K562 (cell line): ENCODE data around the gene ATXN1. TPM values are rescaled to one million over a fixed set of nuclear protein-coding genes. Genes with fewer than 3 reads are reported as not detected.
A peak's percentile ranks its signal among the peaks of the same experiment; 100 is the strongest.

Experiments used
- ATAC-seq: fragments of 200-7000 bp; cut with Tn5 transposase; 3 replicates; pipeline ENCODE4 v1.9.1; 2020; ENCODE audit warnings: moderate library complexity
- BruUV-seq: library from RNA; stranded (reverse); fragments of 400-500 nt; replicated peaks from 2 replicates; lab custom pipeline; 2021; lab: Mats Ljungman, UMichigan
- CTCF ChIA-PET: fragments of 300-600 bp; formaldehyde crosslinking; extraction: SDS; loops from one replicate; lab custom pipeline; 2021; ENCODE audit warnings: low intra/inter-chr PET ratio; lab: Yijun Ruan, JAX
- POLR2A ChIA-PET: fragments of 300-600, 350-650 bp; sonication (Branson Sonifier 250); formaldehyde crosslinking; extraction: SDS; loops from one replicate; lab custom pipeline; 2021; ENCODE audit warnings: antibody characterized with exemption, inconsistent platforms; lab: Yijun Ruan, JAX
- DNase-seq, 4 experiments: peaks; one replicate each; pipeline versions ENCODE4 v3.0.0 to v3.0.0-alpha.2; 2011 to 2018; ENCODE audit warnings: low spot score in 3 of 4, mixed read lengths in 3 of 4; ENCODE audit errors: extremely low read depth in 1 of 4
- FAIRE-seq: peaks from 2 replicates; lab custom pipeline; 2011; peaks lifted over from hg19 to GRCh38; lab: Jason Lieb, UNC
- H2AFZ ChIP-seq: 2 replicates; pipeline ENCODE4 v1.6.0; 2011; ENCODE audit warnings: low read depth, low read length, control low read depth, inconsistent platforms
- H3K27ac ChIP-seq: fragments of 200-600 bp; 3 replicates; pipeline ENCODE4 v1.8.0; 2011; ENCODE audit warnings: low read depth, mild to moderate bottlenecking, control low read depth, inconsistent platforms, low read length, moderate library complexity, mixed read lengths; ENCODE audit errors: extremely low read depth
- H3K27me3 ChIP-seq, 2 experiments: fragments of 300-600 bp in 1 of 2; 2 replicates in 1 of 2; 3 replicates in 1 of 2; pipeline versions ENCODE4 v1.6.0 to v1.8.0; 2011; ENCODE audit warnings: inconsistent platforms in 2 of 2, low read length in 2 of 2, mild to moderate bottlenecking in 1 of 2, mixed read lengths in 1 of 2, moderate library complexity in 1 of 2; ENCODE audit not compliant: control insufficient read depth in 2 of 2, insufficient read depth in 2 of 2
- H3K36me3 ChIP-seq: fragments of 300-600 bp; 3 replicates; pipeline ENCODE4 v1.8.0; 2011; ENCODE audit warnings: mild to moderate bottlenecking, low read length, inconsistent platforms; ENCODE audit not compliant: control insufficient read depth, insufficient read depth
- H3K4me1 ChIP-seq, 2 experiments: fragments of 200-600 bp in 1 of 2; replicated peaks in 1 of 2; 2 replicates in 1 of 2; 3 replicates in 1 of 2; pipeline versions ENCODE4 v1.5.1 to v1.8.0; 2011; ENCODE audit warnings: inconsistent platforms in 2 of 2, low read length in 2 of 2, mild to moderate bottlenecking in 1 of 2, mixed read lengths in 1 of 2, moderate library complexity in 1 of 2; ENCODE audit not compliant: control insufficient read depth in 2 of 2, insufficient read depth in 2 of 2
- H3K4me2 ChIP-seq: 2 replicates; pipeline ENCODE4 v1.6.1; 2011; ENCODE audit warnings: low read length, control low read depth, inconsistent platforms, mixed read lengths; ENCODE audit not compliant: insufficient read depth
- H3K4me3 ChIP-seq: fragments of 200-600 bp; sonication (generic), shearing (Covaris generic); 2 replicates; pipeline ENCODE4 v1.5.1; 2016; ENCODE audit warnings: control low read depth, inconsistent platforms
- H3K79me2 ChIP-seq: fragments of 200-600 bp; 3 replicates; pipeline ENCODE4 v1.8.0; 2011; ENCODE audit warnings: low read length, inconsistent platforms; ENCODE audit not compliant: control insufficient read depth, insufficient read depth
- H3K9ac ChIP-seq, 2 experiments: 2 replicates each; pipeline versions ENCODE4 v1.6.0 to v1.6.1; 2011; ENCODE audit warnings: low read depth in 2 of 2, low read length in 2 of 2, control low read depth in 1 of 2, inconsistent platforms in 1 of 2, mild to moderate bottlenecking in 1 of 2, mixed read lengths in 1 of 2; ENCODE audit not compliant: insufficient read depth in 1 of 2
- H3K9me1 ChIP-seq: one replicate; pipeline ENCODE4 v1.6.0; 2011; ENCODE audit warnings: inconsistent platforms, mild to moderate bottlenecking, low read length, moderate library complexity; ENCODE audit not compliant: control insufficient read depth, insufficient read depth
- H3K9me3 ChIP-seq: replicated peaks from 2 replicates; pipeline ENCODE4 v1.5.1; 2011; ENCODE audit warnings: low read depth, low read length, inconsistent platforms; ENCODE audit not compliant: control insufficient read depth, insufficient read depth
- H4K20me1 ChIP-seq: replicated peaks from 2 replicates; pipeline ENCODE4 v1.6.1; 2011; ENCODE audit warnings: low read length, inconsistent platforms, mixed read lengths; ENCODE audit not compliant: control insufficient read depth, insufficient read depth
- CTBP1 ChIP-seq: fragments of 450-650 bp; IDR thresholded peaks from 2 replicates; pipeline ENCODE4 v1.6.1; 2016; ENCODE audit warnings: borderline replicate concordance
- KDM4B ChIP-seq, 2 experiments: fragments of 450-650 bp in 1 of 2; sonication (generic) in 1 of 2; IDR thresholded peaks; 2 replicates each; pipeline ENCODE4 v1.6.1; 2016 to 2017; ENCODE audit warnings: borderline replicate concordance in 2 of 2, antibody characterized with exemption in 1 of 2, low read depth in 1 of 2, mild to moderate bottlenecking in 1 of 2
- MBD2 ChIP-seq: sonication (generic); IDR thresholded peaks from 2 replicates; pipeline ENCODE4 v1.6.1; 2016; ENCODE audit warnings: low read depth, borderline replicate concordance
- NFIC ChIP-seq: fragments of 450-650 bp; IDR thresholded peaks from 2 replicates; pipeline ENCODE4 v1.6.1; 2017; ENCODE audit warnings: mild to moderate bottlenecking, inconsistent platforms
- RNF2 ChIP-seq: sonication (generic); IDR thresholded peaks from 2 replicates; pipeline ENCODE4 v1.6.1; 2016
- ZNF165 ChIP-seq: fragments of 250-450 bp; sonication (Bioruptor Pico); IDR thresholded peaks from 2 replicates; pipeline ENCODE4 v1.4.0; 2020; ENCODE audit warnings: borderline replicate concordance
- WGBS: fragments of 100-300 bp; shearing (Covaris generic); methylation state at CpG from one replicate; pipeline ENCODE4 v1.1.6; 2016; ENCODE audit warnings: low coverage, mixed read lengths; ENCODE audit not compliant: insufficient coverage; ENCODE audit errors: missing lambda C conversion rate; 5-methylcytosine and 5-hydroxymethylcytosine counted together
- in situ Hi-C: fragments of 300-500 bp; cut with MboI; formaldehyde crosslinking; loops from 4 replicates; pipeline ENCODE4 v1.15.0; 2018; ENCODE audit warnings: inconsistent platforms, mixed read lengths
- intact Hi-C: fragments of 100-400 bp; cut with micrococcal nuclease; formaldehyde crosslinking; loops from 2 replicates; pipeline ENCODE4 v1.14.2; 2022
- polyA plus RNA-seq, 8 experiments: library from polyadenylated mRNA; depleted of rRNA in 4 of 8; stranded (reverse) in 5 of 8; unstranded in 3 of 8; fragments of >200 nt; fragmentation: Nextera tagmentation in 2 of 8; fragmentation: Illumina TruSeq in 1 of 8; extraction: Ambion mirVana in 2 of 8; extraction: Trizol in 1 of 8; gene quantifications; 2 replicates each; pipeline versions ENCODE4 v1.2.1 to v1.2.3, GENCODE V29; 2011 to 2014; ENCODE audit warnings: inconsistent platforms in 1 of 8, missing spikeins in 1 of 8
- total RNA-seq, 7 experiments: library from RNA; depleted of rRNA in 6 of 7; stranded (reverse); fragments of >200 nt in 6 of 7; fragmentation: Illumina TruSeq in 2 of 7; extraction: Trizol in 2 of 7; gene quantifications; 2 replicates each; pipeline versions ENCODE4 v1.2.1 to v1.2.3, GENCODE V29; 2011 to 2021; ENCODE audit warnings: low replicate concordance in 1 of 7
- TF ChIP-seq, protein P1 (sequence below): sonication (generic); formaldehyde crosslinking; IDR thresholded peaks from 2 replicates; pipeline ENCODE4 v1.8.0; 2022; ENCODE audit warnings: mild to moderate bottlenecking, missing genetic modification reagents
- TF ChIP-seq, protein P2 (sequence below), 2 experiments: IDR thresholded peaks; 2 replicates each; pipeline ENCODE4 v1.6.1; 2011; ENCODE audit warnings: borderline replicate concordance in 1 of 2, control low read depth in 1 of 2, low read depth in 1 of 2, low read length in 1 of 2, mild to moderate bottlenecking in 1 of 2, mixed read lengths in 1 of 2, moderate library complexity in 1 of 2; ENCODE audit not compliant: insufficient read depth in 1 of 2, insufficient read length in 1 of 2, poor library complexity in 1 of 2, severe bottlenecking in 1 of 2; ENCODE audit errors: extremely low read depth in 1 of 2
- TF ChIP-seq, protein P3 (sequence below), 2 experiments: fragments of 450-650 bp; formaldehyde crosslinking in 1 of 2; IDR thresholded peaks; 2 replicates each; pipeline versions ENCODE4 v1.4.0 to v1.6.1; 2014 to 2020; ENCODE audit warnings: mild to moderate bottlenecking in 2 of 2, borderline replicate concordance in 1 of 2, low read depth in 1 of 2

ATXN1 gene
- total and polyA plus RNA-seq, 9 of the 15 experiments (the other 6 are each of a cell fraction or from before 2014, with no cell fraction given) = under 0.01 to 1.2 (median 0.58) TPM

DNA sequence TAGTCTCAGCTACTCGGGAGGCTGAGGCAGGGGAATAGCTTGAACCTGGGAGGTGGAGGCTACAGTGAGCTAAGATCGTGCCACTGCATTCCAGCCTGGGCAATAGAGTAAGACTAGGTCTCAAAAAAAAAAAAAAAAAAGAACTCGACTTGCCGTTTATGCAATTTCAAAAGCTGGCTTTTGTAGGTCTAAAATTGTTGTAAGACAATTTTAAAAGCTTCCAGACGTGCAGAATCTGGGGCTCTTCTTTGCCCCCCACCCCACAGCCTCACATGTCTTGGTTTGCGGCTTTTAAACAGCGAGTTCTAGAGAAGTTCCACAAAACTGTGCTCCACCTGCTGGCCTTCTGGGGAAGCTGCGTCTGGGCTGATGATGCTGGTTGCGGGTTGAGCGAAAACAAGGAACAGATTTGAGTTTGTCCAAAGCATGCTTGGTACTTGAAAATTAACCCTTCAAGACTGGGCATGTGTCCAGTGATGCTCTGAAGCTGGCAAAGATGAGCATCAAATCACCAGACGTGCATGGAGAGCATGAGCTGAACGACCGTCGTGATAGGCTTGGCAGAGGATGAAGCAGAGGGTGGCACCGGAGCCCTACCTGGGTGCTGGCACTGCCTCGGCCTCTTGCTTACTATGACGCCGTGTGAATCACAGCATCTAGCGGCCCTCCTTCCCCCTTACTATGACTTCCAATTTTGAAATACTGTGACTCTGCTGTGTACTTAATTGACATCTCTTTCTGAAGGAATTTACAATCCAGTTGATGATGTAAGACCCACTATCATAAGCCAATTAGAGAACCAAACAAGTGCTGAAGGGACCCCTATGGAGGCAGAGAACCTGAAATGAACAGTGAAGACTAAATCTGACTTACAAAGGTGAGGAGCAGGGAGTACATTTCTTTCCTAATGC, 351.5 kb downstream of the ATXN1 start:
- Histone ChIP-seq H3K9me1 (no peaks in the 10 kb centered on the region), H3K4me2 (no peak overlapping the region), H3K27me3 (peaks cover 24 to 36% of the 10 kb centered on the region in 2 experiments; a peak in 4 of 5 replicates), H3K36me3 (no peaks in the 10 kb centered on the region), H4K20me1 (0 out of 2 replicates have a peak, but pooled peaks cover 4% of the 10 kb centered on the region), H3K9me3 (no peaks in the 10 kb centered on the region), H3K79me2 (no peaks in the 10 kb centered on the region), H3K9ac (no peak overlapping the region), H2AFZ (no peak overlapping the region), H3K4me3 (no peak overlapping the region), H3K4me1 (no peaks in the 10 kb centered on the region; a peak in 1 of 5 replicates), H3K27ac (no peak overlapping the region)
- ChIA-PET POLR2A (interaction anchor here (2.0 kb wide), 1 partner anchor 12 kb away, joined by 11 read pairs; no protein-coding TSS in a partner anchor), CTCF (interaction anchor here (5.1 kb wide), 1 partner anchor 77 kb away, joined by 68 read pairs; no protein-coding TSS in a partner anchor)
- BruUV-seq = no TSS peak
- in situ Hi-C loops (no loop called here), intact Hi-C loops (loop anchor here (1.0 to 10.0 kb wide), 2 partner anchors 77 to 355 kb away; partner anchors contain the start of gene ATXN1)
- ATAC-seq (peak; percentile 96), FAIRE-seq (peak; percentile 93), DNase-seq (peak; percentile 53 to 77 (median 64))
- WGBS = 9% methylated on average over 19 of the region's 19 CpGs
- no peak for TF ChIP-seq MBD2
- TF ChIP-seq, protein P1, sequence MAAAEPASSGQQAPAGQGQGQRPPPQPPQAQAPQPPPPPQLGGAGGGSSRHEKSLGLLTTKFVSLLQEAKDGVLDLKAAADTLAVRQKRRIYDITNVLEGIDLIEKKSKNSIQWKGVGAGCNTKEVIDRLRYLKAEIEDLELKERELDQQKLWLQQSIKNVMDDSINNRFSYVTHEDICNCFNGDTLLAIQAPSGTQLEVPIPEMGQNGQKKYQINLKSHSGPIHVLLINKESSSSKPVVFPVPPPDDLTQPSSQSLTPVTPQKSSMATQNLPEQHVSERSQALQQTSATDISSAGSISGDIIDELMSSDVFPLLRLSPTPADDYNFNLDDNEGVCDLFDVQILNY (CRISPR knock-in tag) = no peak
- peak; percentile 42; the same call in 1 of the 2 replicates for TF ChIP-seq RNF2
- TF ChIP-seq NFIC = no peak
- TF ChIP-seq, protein P2, sequence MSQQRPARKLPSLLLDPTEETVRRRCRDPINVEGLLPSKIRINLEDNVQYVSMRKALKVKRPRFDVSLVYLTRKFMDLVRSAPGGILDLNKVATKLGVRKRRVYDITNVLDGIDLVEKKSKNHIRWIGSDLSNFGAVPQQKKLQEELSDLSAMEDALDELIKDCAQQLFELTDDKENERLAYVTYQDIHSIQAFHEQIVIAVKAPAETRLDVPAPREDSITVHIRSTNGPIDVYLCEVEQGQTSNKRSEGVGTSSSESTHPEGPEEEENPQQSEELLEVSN (IDR thresholded peaks at IDR 0.05; ENCODE audit: borderline replicate concordance in 1 of 2, extremely low read depth in 1 of 2, insufficient read depth in 1 of 2, insufficient read length in 1 of 2, low read depth in 1 of 2, low read length in 1 of 2, poor library complexity in 1 of 2, severe bottlenecking in 1 of 2) = no peak
- no peak for TF ChIP-seq ZNF165 (CRISPR knock-in tag)
- TF ChIP-seq KDM4B (IDR thresholded peaks at IDR 0.05; ENCODE audit: borderline replicate concordance in 2 of 2, low read depth in 1 of 2) = no peak
- TF ChIP-seq, protein P3, sequence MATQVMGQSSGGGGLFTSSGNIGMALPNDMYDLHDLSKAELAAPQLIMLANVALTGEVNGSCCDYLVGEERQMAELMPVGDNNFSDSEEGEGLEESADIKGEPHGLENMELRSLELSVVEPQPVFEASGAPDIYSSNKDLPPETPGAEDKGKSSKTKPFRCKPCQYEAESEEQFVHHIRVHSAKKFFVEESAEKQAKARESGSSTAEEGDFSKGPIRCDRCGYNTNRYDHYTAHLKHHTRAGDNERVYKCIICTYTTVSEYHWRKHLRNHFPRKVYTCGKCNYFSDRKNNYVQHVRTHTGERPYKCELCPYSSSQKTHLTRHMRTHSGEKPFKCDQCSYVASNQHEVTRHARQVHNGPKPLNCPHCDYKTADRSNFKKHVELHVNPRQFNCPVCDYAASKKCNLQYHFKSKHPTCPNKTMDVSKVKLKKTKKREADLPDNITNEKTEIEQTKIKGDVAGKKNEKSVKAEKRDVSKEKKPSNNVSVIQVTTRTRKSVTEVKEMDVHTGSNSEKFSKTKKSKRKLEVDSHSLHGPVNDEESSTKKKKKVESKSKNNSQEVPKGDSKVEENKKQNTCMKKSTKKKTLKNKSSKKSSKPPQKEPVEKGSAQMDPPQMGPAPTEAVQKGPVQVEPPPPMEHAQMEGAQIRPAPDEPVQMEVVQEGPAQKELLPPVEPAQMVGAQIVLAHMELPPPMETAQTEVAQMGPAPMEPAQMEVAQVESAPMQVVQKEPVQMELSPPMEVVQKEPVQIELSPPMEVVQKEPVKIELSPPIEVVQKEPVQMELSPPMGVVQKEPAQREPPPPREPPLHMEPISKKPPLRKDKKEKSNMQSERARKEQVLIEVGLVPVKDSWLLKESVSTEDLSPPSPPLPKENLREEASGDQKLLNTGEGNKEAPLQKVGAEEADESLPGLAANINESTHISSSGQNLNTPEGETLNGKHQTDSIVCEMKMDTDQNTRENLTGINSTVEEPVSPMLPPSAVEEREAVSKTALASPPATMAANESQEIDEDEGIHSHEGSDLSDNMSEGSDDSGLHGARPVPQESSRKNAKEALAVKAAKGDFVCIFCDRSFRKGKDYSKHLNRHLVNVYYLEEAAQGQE (IDR thresholded peaks at IDR 0.05; ENCODE audit: borderline replicate concordance) = peak; percentile 79
- TF ChIP-seq, protein P3 (CRISPR knock-in tag; IDR thresholded peaks at IDR 0.05; ENCODE audit: low read depth) = no peak
- peak; percentile 38; the same call in 1 of the 2 replicates for TF ChIP-seq CTBP1
